SK-N-MC (cell line): ENCODE data around the gene CCDC110.

Source experiments
- EZH2 ChIP-seq: fragments of 200-600 bp; sonication (generic); IDR thresholded peaks from one replicate; pipeline ENCODE4 v1.6.1; 2017; ENCODE audit warnings: antibody characterized with exemption
- POLR2AphosphoS5 ChIP-seq: IDR thresholded peaks from 2 replicates; pipeline ENCODE4 v1.6.1; 2012; ENCODE audit warnings: mild to moderate bottlenecking, low read depth, low read length, borderline replicate concordance

- TF ChIP-seq EZH2 (no peak), POLR2AphosphoS5 (no peak)
Measured at GRCh38 chr4:185435466-185435865, 36.1 kb downstream of the CCDC110 start.
